BJ (cell line): ENCODE data around the gene LHX3. TPM values are rescaled to one million over a fixed set of nuclear protein-coding genes. Genes with fewer than 3 reads are reported as not detected.

Source experiments
- polyA plus RNA-seq: library from polyadenylated mRNA; depleted of rRNA; stranded (reverse); fragments of >200 nt; gene quantifications from 2 replicates; pipeline ENCODE4 v1.2.3, GENCODE V29; 2011; rRNA removed

The LHX3 gene
- polyA plus RNA-seq, 1 experiment = not detected

Other genes with a start within 250 kb of the LHX3 start
- gene UBAC1, start 243.8 kb downstream of the LHX3 start, polyA plus RNA-seq = 42.1 and 50.2 TPM in 2 replicates
- 14.7 and 19.2 TPM in 2 replicates for gene NACC2, start 109.8 kb downstream of the LHX3 start, polyA plus RNA-seq
- gene TMEM250, start 86.3 kb downstream of the LHX3 start, polyA plus RNA-seq = 12.3 and 20.7 TPM in 2 replicates
- gene QSOX2, start 40.7 kb upstream of the LHX3 start, polyA plus RNA-seq = 7.0 and 7.2 TPM in 2 replicates
- gene CCDC187, start 99.0 kb upstream of the LHX3 start, polyA plus RNA-seq = not detected in 2 replicates
- gene GPSM1, start 122.4 kb upstream of the LHX3 start, polyA plus RNA-seq = 19.2 and 33.1 TPM in 2 replicates
- 7.2 and 8.5 TPM in 2 replicates for gene DNLZ, start 158.6 kb upstream of the LHX3 start, polyA plus RNA-seq
- gene CARD9, start 168.5 kb upstream of the LHX3 start, polyA plus RNA-seq = 12.9 and 21.3 TPM in 2 replicates
- 1.6 and 1.7 TPM in 2 replicates for gene SNAPC4, start 195.0 kb upstream of the LHX3 start, polyA plus RNA-seq
- 25.1 and 28.0 TPM in 2 replicates for gene ENTR1, start 205.5 kb upstream of the LHX3 start, polyA plus RNA-seq
- gene PMPCA, start 205.5 kb upstream of the LHX3 start, polyA plus RNA-seq = 43.9 and 61.6 TPM in 2 replicates
- 3.7 and 5.6 TPM in 2 replicates for gene INPP5E, start 234.7 kb upstream of the LHX3 start, polyA plus RNA-seq